Measurements from ENCODE around the gene FHL3. TPM values are rescaled to one million over a fixed set of nuclear protein-coding genes. Genes with fewer than 3 reads are reported as not detected.
"Not testable (repeated sequence)": the region's sequence is repeated elsewhere in the genome, so short reads cannot be mapped to it uniquely, and the experiment has no call there.

Gene FHL3
- total and polyA plus RNA-seq, 4 donors = 29.9 to 67.9 (median 48.2) TPM

DNA sequence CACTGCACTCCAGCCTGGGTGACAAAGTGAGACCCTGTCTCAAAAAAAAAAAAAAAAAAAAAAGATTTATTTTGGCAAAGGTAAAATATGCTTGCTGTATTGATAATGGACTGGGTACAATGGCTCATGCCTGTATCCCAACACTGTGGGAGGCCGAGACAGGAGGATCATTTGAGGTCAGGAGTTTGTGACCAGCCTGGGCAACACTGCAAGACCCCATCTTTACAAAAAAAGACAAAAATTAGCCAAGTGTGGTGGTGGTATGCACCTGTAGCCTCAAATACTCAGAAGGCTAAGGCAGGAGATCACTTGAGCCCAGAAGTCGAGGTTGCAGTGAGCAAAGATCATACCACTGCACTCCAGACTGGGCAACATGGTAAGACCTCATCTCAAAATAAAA lies 21.8 kb downstream of the FHL3 start:
- DNase-seq = no peak
- no peaks in the 10 kb centered on the region for H3K4me1 ChIP-seq (ENCODE audit: control insufficient read depth in 1 of 2, insufficient read depth in 2 of 2, low read length in 2 of 2)

DNA sequence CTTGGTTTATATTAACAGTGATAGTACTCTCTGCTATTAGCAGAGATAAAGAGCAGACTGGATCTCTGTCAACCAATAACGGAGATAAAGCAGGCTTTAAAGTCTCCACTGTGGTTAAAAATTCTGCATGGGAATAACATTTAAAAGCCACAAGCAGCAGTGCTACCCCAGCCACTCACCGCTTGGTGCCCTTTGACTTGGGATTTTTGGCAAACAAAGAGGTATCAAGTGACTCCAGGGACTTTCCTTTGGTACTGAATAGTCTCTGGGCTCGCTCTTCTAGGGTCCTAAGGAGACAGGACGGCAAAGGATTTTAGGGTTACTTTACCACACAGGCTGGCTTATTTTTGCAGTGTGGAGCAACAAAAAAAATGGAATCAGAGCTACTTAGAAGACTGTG lies 26.8 kb downstream of the FHL3 start:
- Histone ChIP-seq H3K36me3 (ENCODE audit: control insufficient read depth in 1 of 2, insufficient read depth in 2 of 2, low read length in 1 of 2) (peaks cover 11 to 14% of the 10 kb centered on the region in 2 donors), H3K9me3 (ENCODE audit: control insufficient read depth, low read length) (no peaks in the 10 kb centered on the region), H3K27me3 (ENCODE audit: control insufficient read depth in 1 of 2, insufficient read depth in 2 of 2, low read length in 1 of 2) (no peaks in the 10 kb centered on the region), H3K4me1 (ENCODE audit: control insufficient read depth in 1 of 2, insufficient read depth in 2 of 2, low read length in 2 of 2) (no peaks in the 10 kb centered on the region), H3K4me3 (ENCODE audit: low read length in 2 of 2) (no peak overlapping the region), H3K27ac (ENCODE audit: low read depth in 1 of 2, low read length in 2 of 2) (no peak overlapping the region)
- intact Hi-C loops (cut with DNase I) = loop anchor here in 1 of 2 donors (5.0 kb wide), 1 partner anchor 86 kb away; no protein-coding TSS in a partner anchor
- ATAC-seq (ENCODE audit: low FRiP score) = no peak
- no peak for DNase-seq
- WGBS, 2 donors = 92 to 94% methylated on average over 4 of the region's 4 CpGs

More for the DNA sequence above, 21.8 kb downstream of the FHL3 start:
- 78 to 79% methylated on average over 2 of the region's 2 CpGs for WGBS, 2 donors
- Histone ChIP-seq H3K36me3 (ENCODE audit: control insufficient read depth in 1 of 2, insufficient read depth in 2 of 2, low read length in 1 of 2) (peaks cover 15 to 18% of the 10 kb centered on the region in 2 donors), H3K9me3 (ENCODE audit: control insufficient read depth, low read length) (no peaks in the 10 kb centered on the region), H3K4me3 (ENCODE audit: low read length in 2 of 2) (no peak overlapping the region), H3K27ac (ENCODE audit: low read depth in 1 of 2, low read length in 2 of 2) (no peak overlapping the region), H3K27me3 (ENCODE audit: control insufficient read depth in 1 of 2, insufficient read depth in 2 of 2, low read length in 1 of 2) (no peaks in the 10 kb centered on the region)
- intact Hi-C loops (cut with DNase I) = no loop called here
- no peak for ATAC-seq (ENCODE audit: low FRiP score)

DNA sequence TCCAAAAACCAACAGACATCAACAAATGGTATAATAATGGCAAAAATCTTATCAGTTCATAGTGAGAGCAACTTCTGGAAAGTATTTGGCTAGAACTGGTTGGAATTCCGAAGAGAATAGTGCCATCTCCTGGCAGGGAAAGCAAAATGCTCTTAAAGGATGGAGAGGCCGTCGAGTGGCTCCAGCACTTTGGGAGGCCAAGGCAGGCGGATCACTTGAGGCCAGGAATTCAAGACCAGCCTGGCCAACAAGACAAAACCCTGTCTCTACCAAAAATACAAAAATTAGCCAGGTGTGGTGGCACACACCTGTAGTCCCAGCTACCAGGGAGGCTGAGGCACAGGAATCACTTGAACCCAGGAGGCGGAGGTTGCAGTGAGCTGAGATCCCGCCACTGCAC lies 30.2 kb downstream of the FHL3 start:
- intact Hi-C loops (cut with DNase I) = loop anchor here (2.0 to 5.0 kb wide), 2 partner anchors 83 to 84 kb away; no protein-coding TSS in a partner anchor
- not testable (repeated sequence) for H3K4me3 ChIP-seq (ENCODE audit: low read length in 2 of 2); H3K4me1 ChIP-seq (ENCODE audit: control insufficient read depth in 1 of 2, insufficient read depth in 2 of 2, low read length in 2 of 2); H3K9me3 ChIP-seq (ENCODE audit: control insufficient read depth, low read length); ATAC-seq (ENCODE audit: low FRiP score); H3K27me3 ChIP-seq (ENCODE audit: control insufficient read depth in 1 of 2, insufficient read depth in 2 of 2, low read length in 1 of 2); H3K27ac ChIP-seq (ENCODE audit: low read depth in 1 of 2, low read length in 2 of 2)
- WGBS, 2 donors = 36 to 41% methylated on average over 6 of the region's 6 CpGs
- DNase-seq = peak in 1 of 2 donors; percentile 46
- H3K36me3 ChIP-seq (ENCODE audit: control insufficient read depth in 1 of 2, insufficient read depth in 2 of 2, low read length in 1 of 2) = peaks cover 9 to 14% of the 10 kb centered on the region in 2 donors

DNA sequence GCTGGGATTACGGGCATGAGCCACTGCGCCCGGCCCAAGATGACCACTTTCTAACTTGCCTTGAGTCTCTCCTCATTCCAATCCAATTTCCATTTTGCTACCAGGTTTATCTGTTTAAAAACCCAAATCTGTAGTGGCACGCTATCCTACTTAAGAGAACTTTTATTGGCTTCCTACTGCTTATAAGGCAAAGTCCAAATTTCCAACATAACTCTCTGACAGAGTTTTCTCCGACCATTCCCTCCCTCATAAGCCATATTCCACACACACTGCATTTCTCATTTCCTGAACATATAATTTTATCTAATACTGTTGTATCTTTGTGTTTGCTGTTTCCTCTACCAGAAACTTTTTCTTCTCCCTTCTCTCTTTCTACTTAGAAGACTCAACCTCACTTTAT lies 30.7 kb downstream of the FHL3 start:
- H3K27ac ChIP-seq (ENCODE audit: low read depth in 1 of 2, low read length in 2 of 2) = no peak overlapping the region
- intact Hi-C loops (cut with DNase I) = loop anchor here in 1 of 2 donors (2.0 kb wide), 1 partner anchor 84 kb away; no protein-coding TSS in a partner anchor
- no peaks in the 10 kb centered on the region for H3K9me3 ChIP-seq (ENCODE audit: control insufficient read depth, low read length)
- WGBS, 2 donors = 94 to 95% methylated on average over 5 of the region's 5 CpGs
- DNase-seq (no peak), ATAC-seq (ENCODE audit: low FRiP score) (no peak)
- H3K4me1 ChIP-seq (ENCODE audit: control insufficient read depth in 1 of 2, insufficient read depth in 2 of 2, low read length in 2 of 2) = no peaks in the 10 kb centered on the region
- peaks cover 8 to 11% of the 10 kb centered on the region in 2 donors for H3K36me3 ChIP-seq (ENCODE audit: control insufficient read depth in 1 of 2, insufficient read depth in 2 of 2, low read length in 1 of 2)
- no peak overlapping the region for H3K4me3 ChIP-seq (ENCODE audit: low read length in 2 of 2)
- H3K27me3 ChIP-seq (ENCODE audit: control insufficient read depth in 1 of 2, insufficient read depth in 2 of 2, low read length in 1 of 2) = no peaks in the 10 kb centered on the region

DNA sequence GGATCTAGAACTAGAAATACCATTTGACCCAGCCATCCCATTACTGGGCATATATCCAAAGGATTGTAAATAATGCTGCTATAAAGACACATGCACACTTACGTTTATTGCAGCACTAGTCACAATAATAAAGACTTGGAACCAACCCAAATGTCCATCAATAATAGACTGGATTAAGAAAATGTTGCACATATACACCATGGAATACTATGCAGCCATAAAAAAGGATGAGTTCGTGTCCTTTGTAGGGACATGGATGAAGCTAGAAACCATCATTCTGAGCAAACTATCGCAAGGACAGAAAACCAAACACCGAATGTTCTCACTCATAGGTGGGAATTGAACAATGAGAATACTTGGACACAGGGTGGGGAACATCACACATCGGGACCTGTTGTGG lies 31.6 kb downstream of the FHL3 start:
- ATAC-seq (ENCODE audit: low FRiP score); H3K4me1 ChIP-seq (ENCODE audit: control insufficient read depth in 1 of 2, insufficient read depth in 2 of 2, low read length in 2 of 2); H3K27ac ChIP-seq (ENCODE audit: low read depth in 1 of 2, low read length in 2 of 2); DNase-seq; H3K27me3 ChIP-seq (ENCODE audit: control insufficient read depth in 1 of 2, insufficient read depth in 2 of 2, low read length in 1 of 2); H3K9me3 ChIP-seq (ENCODE audit: control insufficient read depth, low read length); H3K4me3 ChIP-seq (ENCODE audit: low read length in 2 of 2): not testable (repeated sequence)
- H3K36me3 ChIP-seq (ENCODE audit: control insufficient read depth in 1 of 2, insufficient read depth in 2 of 2, low read length in 1 of 2) = peaks cover 4 to 11% of the 10 kb centered on the region in 2 donors
- intact Hi-C loops (cut with DNase I) = loop anchor here in 1 of 2 donors (2.0 kb wide), 1 partner anchor 83 kb away; no protein-coding TSS in a partner anchor
- 91 to 95% methylated on average over 5 of the region's 5 CpGs for WGBS, 2 donors

DNA sequence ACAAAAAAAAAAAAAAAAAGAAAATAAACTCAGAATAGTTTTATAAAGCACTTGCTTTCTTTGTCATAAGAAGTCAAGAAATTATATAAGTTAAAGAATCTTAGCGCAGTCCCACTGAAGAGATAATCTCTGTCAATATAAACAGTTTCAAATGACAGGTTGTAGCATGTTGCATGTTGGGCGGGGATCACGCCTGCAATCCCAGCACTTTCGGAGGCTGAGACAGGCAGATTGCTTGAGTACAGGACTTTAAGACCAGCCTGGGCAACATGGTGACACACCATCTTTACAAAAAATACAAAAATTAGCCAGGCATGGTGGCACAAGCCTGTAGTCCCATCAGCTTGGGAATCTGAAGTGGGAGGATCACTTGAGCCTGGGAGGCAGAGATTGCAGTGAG lies 40.0 kb downstream of the FHL3 start:
- H3K27ac ChIP-seq (ENCODE audit: low read depth in 1 of 2, low read length in 2 of 2) = no peak overlapping the region
- intact Hi-C loops (cut with DNase I) = no loop called here
- H3K4me1 ChIP-seq (ENCODE audit: control insufficient read depth in 1 of 2, insufficient read depth in 2 of 2, low read length in 2 of 2) = no peaks in the 10 kb centered on the region
- no peaks in the 10 kb centered on the region for H3K9me3 ChIP-seq (ENCODE audit: control insufficient read depth, low read length)
- DNase-seq (no peak), ATAC-seq (ENCODE audit: low FRiP score) (no peak)
- H3K27me3 ChIP-seq (ENCODE audit: control insufficient read depth in 1 of 2, insufficient read depth in 2 of 2, low read length in 1 of 2) = no peaks in the 10 kb centered on the region
- H3K36me3 ChIP-seq (ENCODE audit: control insufficient read depth in 1 of 2, insufficient read depth in 2 of 2, low read length in 1 of 2) = peaks cover 7 to 9% of the 10 kb centered on the region in 2 donors
- H3K4me3 ChIP-seq (ENCODE audit: low read length in 2 of 2) = no peak overlapping the region
- WGBS, 2 donors = 94% methylated on average over 4 of the region's 4 CpGs

DNA sequence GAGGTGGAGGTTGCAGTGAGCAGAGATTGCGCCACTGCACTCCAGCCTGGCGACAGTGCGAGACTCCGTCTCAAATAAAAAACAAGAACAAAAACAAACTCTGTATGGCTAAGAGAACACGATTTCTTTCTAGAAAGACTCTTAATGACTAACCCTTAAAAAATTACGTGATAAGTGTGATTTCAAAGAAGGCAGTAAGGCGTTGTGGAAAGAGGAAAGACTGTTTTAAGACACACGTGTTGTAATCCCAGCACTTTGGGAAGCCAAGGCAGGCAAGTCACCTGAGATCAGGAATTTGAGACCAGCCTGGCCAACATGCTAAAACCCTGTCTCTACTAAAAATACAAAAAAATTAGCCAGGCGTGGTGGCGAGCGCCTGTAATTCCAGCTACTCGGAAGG lies 41.2 kb downstream of the FHL3 start:
- H3K36me3 ChIP-seq (ENCODE audit: control insufficient read depth in 1 of 2, insufficient read depth in 2 of 2, low read length in 1 of 2) = peaks cover 7 to 10% of the 10 kb centered on the region in 2 donors
- intact Hi-C loops (cut with DNase I); H3K9me3 ChIP-seq (ENCODE audit: control insufficient read depth, low read length); DNase-seq; H3K4me1 ChIP-seq (ENCODE audit: control insufficient read depth in 1 of 2, insufficient read depth in 2 of 2, low read length in 2 of 2); ATAC-seq (ENCODE audit: low FRiP score); H3K27ac ChIP-seq (ENCODE audit: low read depth in 1 of 2, low read length in 2 of 2); H3K27me3 ChIP-seq (ENCODE audit: control insufficient read depth in 1 of 2, insufficient read depth in 2 of 2, low read length in 1 of 2); H3K4me3 ChIP-seq (ENCODE audit: low read length in 2 of 2): not testable (repeated sequence)
- WGBS, 2 donors = 87 to 93% methylated on average over 12 of the region's 12 CpGs

DNA sequence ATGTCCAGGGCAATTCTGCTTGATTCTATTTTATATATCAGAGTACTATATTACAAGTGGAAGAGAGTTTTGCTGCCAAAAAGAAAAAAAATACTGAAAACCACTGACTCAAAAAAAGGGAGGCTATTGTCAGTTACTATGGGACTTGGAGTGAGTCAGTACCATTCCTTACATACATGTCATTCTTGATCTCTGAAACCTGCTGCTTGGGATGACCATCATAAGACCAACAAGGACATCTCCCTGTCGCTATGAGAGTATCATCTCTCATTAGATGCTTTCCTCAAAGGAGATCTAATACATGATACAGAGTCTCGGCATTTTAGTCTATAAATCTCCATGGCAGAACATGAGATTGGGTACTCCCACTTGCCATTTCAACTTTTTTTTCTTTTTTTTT lies 46.6 kb downstream of the FHL3 start:
- H3K27me3 ChIP-seq (ENCODE audit: control insufficient read depth in 1 of 2, insufficient read depth in 2 of 2, low read length in 1 of 2) = no peaks in the 10 kb centered on the region
- no peak overlapping the region for H3K27ac ChIP-seq (ENCODE audit: low read depth in 1 of 2, low read length in 2 of 2)
- peaks cover 3 to 7% of the 10 kb centered on the region in 2 donors for H3K36me3 ChIP-seq (ENCODE audit: control insufficient read depth in 1 of 2, insufficient read depth in 2 of 2, low read length in 1 of 2)
- 88 to 89% methylated on average over 2 of the region's 2 CpGs for WGBS, 2 donors
- DNase-seq (no peak), ATAC-seq (ENCODE audit: low FRiP score) (no peak)
- intact Hi-C loops (cut with DNase I) = no loop called here
- no peaks in the 10 kb centered on the region for H3K4me1 ChIP-seq (ENCODE audit: control insufficient read depth in 1 of 2, insufficient read depth in 2 of 2, low read length in 2 of 2)
- H3K4me3 ChIP-seq (ENCODE audit: low read length in 2 of 2) = no peak overlapping the region
- H3K9me3 ChIP-seq (ENCODE audit: control insufficient read depth, low read length) = no peaks in the 10 kb centered on the region

DNA sequence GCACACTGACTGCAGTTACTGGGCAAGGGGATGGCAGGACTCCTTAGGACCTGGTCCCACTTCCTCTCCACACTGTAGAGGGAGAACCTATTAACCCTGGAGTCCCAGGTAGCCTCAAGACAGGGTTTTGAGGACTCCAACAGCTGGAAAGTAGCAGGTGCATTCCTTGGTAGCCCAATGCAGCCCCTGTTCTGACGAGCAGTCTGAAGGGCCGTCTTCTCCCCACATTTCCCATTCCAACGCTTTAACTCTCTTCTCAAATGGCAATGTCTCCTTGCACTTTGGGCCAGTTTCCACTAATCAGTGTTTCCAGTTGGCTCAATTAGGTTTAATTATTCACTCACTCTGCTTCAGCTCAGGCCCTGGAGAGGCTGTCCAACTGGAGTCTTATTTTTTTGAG lies 49.6 kb downstream of the FHL3 start:
- ATAC-seq (ENCODE audit: low FRiP score) (no peak), DNase-seq (no peak)
- Histone ChIP-seq H3K4me3 (ENCODE audit: low read length in 2 of 2) (no peak overlapping the region), H3K27ac (ENCODE audit: low read depth in 1 of 2, low read length in 2 of 2) (no peak overlapping the region), H3K4me1 (ENCODE audit: control insufficient read depth in 1 of 2, insufficient read depth in 2 of 2, low read length in 2 of 2) (no peaks in the 10 kb centered on the region), H3K9me3 (ENCODE audit: control insufficient read depth, low read length) (no peaks in the 10 kb centered on the region), H3K27me3 (ENCODE audit: control insufficient read depth in 1 of 2, insufficient read depth in 2 of 2, low read length in 1 of 2) (no peaks in the 10 kb centered on the region), H3K36me3 (ENCODE audit: control insufficient read depth in 1 of 2, insufficient read depth in 2 of 2, low read length in 1 of 2) (peaks cover 3 to 7% of the 10 kb centered on the region in 2 donors)
- intact Hi-C loops (cut with DNase I) = no loop called here
- WGBS, 2 donors = 70 to 76% methylated on average over 3 of the region's 3 CpGs

Measured in aorta (tissue), 5 donors.